Upper lobe of left lung (tissue), 4 donors: ENCODE results near the gene PPP1R3G.

ENCODE experiments used
- CTCF ChIP-seq, 6 experiments: fragments of 450-650 bp in 4 of 6; fragments of 200-600 bp in 2 of 6; sonication (generic) in 2 of 6; IDR thresholded peaks; one replicate each; pipeline ENCODE4 v1.5.1; 2016 to 2019; ENCODE audit warnings: antibody characterized with exemption in 6 of 6
- EP300 ChIP-seq, 4 donors: sonication (generic); formaldehyde crosslinking; IDR thresholded peaks; one replicate each; pipeline ENCODE4 v1.5.1; 2017; ENCODE audit warnings: antibody characterized with exemption in 4 of 4, control low read depth in 2 of 4
- POLR2A ChIP-seq, 4 donors: fragments of 450-650 bp; IDR thresholded peaks; one replicate each; pipeline ENCODE4 v1.5.1; 2016 to 2017; ENCODE audit warnings: antibody characterized with exemption in 4 of 4, mild to moderate bottlenecking in 2 of 4
- POLR2AphosphoS5 ChIP-seq, 2 donors: sonication (generic); formaldehyde crosslinking; IDR thresholded peaks; one replicate each; pipeline ENCODE4 v1.5.1; 2017; ENCODE audit warnings: antibody characterized with exemption in 2 of 2

GRCh38 chr6:5133943-5134342 lies 48.8 kb downstream of the PPP1R3G start:
- TF ChIP-seq CTCF (IDR thresholded peaks at IDR 0.05) (no peak), POLR2A (IDR thresholded peaks at IDR 0.05) (no peak), POLR2AphosphoS5 (IDR thresholded peaks at IDR 0.05) (no peak), EP300 (IDR thresholded peaks at IDR 0.05) (no peak)
